ENCODE measurements around the gene KANK2. TPM values are rescaled to one million over a fixed set of nuclear protein-coding genes. Genes with fewer than 3 reads are reported as not detected.
"Not testable (repeated sequence)": the region's sequence is repeated elsewhere in the genome, so short reads cannot be mapped to it uniquely, and the experiment has no call there.

KANK2 gene
- total and polyA plus RNA-seq, 2 of the 8 experiments (the other 6 are each of a cell fraction or from before 2014, with no cell fraction given), result 25.2 to 42.3 TPM

- TF ChIP-seq EP300 (IDR thresholded peaks at IDR 0.05; ENCODE audit: borderline replicate concordance in 1 of 2, low read depth in 2 of 2, low read length in 2 of 2) (no peak), KDM4A (IDR thresholded peaks at IDR 0.05; ENCODE audit: low read depth, low read length, severe bottlenecking) (no peak), SP2 (IDR thresholded peaks at IDR 0.05; ENCODE audit: low read length) (no peak), CHD1 (IDR thresholded peaks at IDR 0.05; ENCODE audit: low read depth, low read length) (no peak), RNF2 (IDR thresholded peaks at IDR 0.05; ENCODE audit: borderline replicate concordance, low read depth, low read length, missing control alignments, poor library complexity, severe bottlenecking) (no peak), E2F6 (IDR thresholded peaks at IDR 0.05) (no peak), CHD2 (IDR thresholded peaks at IDR 0.05; ENCODE audit: low read length) (no peak), USF2 (IDR thresholded peaks at IDR 0.05; ENCODE audit: low read length) (no peak), ZNF274 (IDR thresholded peaks at IDR 0.05; ENCODE audit: borderline replicate concordance, extremely low read depth, low read length) (no peak)
Observed at GRCh38 chr19:11179716-11180297, 17.5 kb downstream of the KANK2 start (continued).

GRCh38 chr19:11179145-11179465 lies 18.2 kb downstream of the KANK2 start:
- H3K4me2 ChIP-seq (ENCODE audit: insufficient read depth in 1 of 2, low read depth in 2 of 2, low read length in 2 of 2); H2AFZ ChIP-seq (ENCODE audit: low read length): not testable (repeated sequence)

More at GRCh38 chr19:11179145-11179465, 18.2 kb downstream of the KANK2 start:
- H3K56ac ChIP-seq (replicated peaks; ENCODE audit: insufficient read length, low read depth, low read length); H3K79me1 ChIP-seq (ENCODE audit: low read depth, low read length); H3K4ac ChIP-seq (replicated peaks; ENCODE audit: insufficient read length, low read depth, low read length); H3K9me3 ChIP-seq (ENCODE audit: insufficient read depth in 2 of 2, low read depth in 1 of 2, low read length in 1 of 2); H4K5ac ChIP-seq (ENCODE audit: insufficient read length, low read depth, low read length); H2BK120ac ChIP-seq (replicated peaks; ENCODE audit: low read depth, low read length); H3K27me3 ChIP-seq (replicated peaks in 1 of 4; ENCODE audit: control insufficient read depth in 3 of 4, extremely low read depth in 1 of 4, insufficient read depth in 3 of 4, low read length in 3 of 4); H4K91ac ChIP-seq (replicated peaks; ENCODE audit: insufficient read length, low read length); H2AK5ac ChIP-seq (ENCODE audit: low read depth, low read length); H3K18ac ChIP-seq (ENCODE audit: extremely low read depth, low read length); H2BK20ac ChIP-seq (ENCODE audit: low read length); H2BK15ac ChIP-seq (ENCODE audit: low read length); H3K4me1 ChIP-seq (replicated peaks in 1 of 4; ENCODE audit: control insufficient read depth in 3 of 4, insufficient read depth in 4 of 4, low read length in 3 of 4); H3K23me2 ChIP-seq (ENCODE audit: low read depth, low read length); H3K27ac ChIP-seq (ENCODE audit: low read depth, low read length); H3K9ac ChIP-seq (replicated peaks in 1 of 4; ENCODE audit: extremely low read depth in 1 of 4, low read depth in 3 of 4, low read length in 3 of 4); H3K14ac ChIP-seq (ENCODE audit: insufficient read length); H3K79me2 ChIP-seq (ENCODE audit: control insufficient read depth in 1 of 2, insufficient read depth in 2 of 2, low read length in 2 of 2); DNase-seq (ENCODE audit: low read depth in 1 of 2, low spot score in 2 of 2); H4K8ac ChIP-seq (ENCODE audit: extremely low read depth, insufficient read depth, low read length); H3K4me3 ChIP-seq (ENCODE audit: extremely low read depth in 1 of 4, insufficient read depth in 2 of 4, low read depth in 3 of 4, low read length in 4 of 4); FAIRE-seq; H2BK5ac ChIP-seq (ENCODE audit: low read depth, low read length); H4K20me1 ChIP-seq (replicated peaks in 1 of 2; ENCODE audit: control insufficient read depth in 1 of 2, insufficient read depth in 2 of 2, low read length in 2 of 2); H2BK12ac ChIP-seq (ENCODE audit: low read depth, low read length); H3K23ac ChIP-seq (ENCODE audit: insufficient read length): not testable (repeated sequence)
- 94% methylated on average over 9 of the region's 9 CpGs; no CpG with 5 or more reads in 1 of the 2 experiments for WGBS, 2 experiments (ENCODE audit: extremely low coverage in 1 of 2, insufficient coverage in 1 of 2, insufficient read length in 1 of 2, insufficient replicate concordance in 2 of 2, low coverage in 1 of 2, low lambda C conversion rate in 2 of 2, missing lambda C conversion rate in 1 of 2)
- POLR2A ChIA-PET (ENCODE audit: partially characterized antibody), result interaction anchor here (0.7 to 1.2 kb wide), 3 partner anchors 12 to 19 kb away, joined by 3 read pairs; no protein-coding TSS in a partner anchor
- H3K36me3 ChIP-seq (ENCODE audit: control insufficient read depth in 2 of 4, insufficient read depth in 4 of 4, low read length in 3 of 4), result peaks cover 0 to 15% (median 8%) of the 10 kb centered on the region in 4 experiments; a peak in 6 of 8 replicates
- CTCF ChIA-PET (ENCODE audit: partially characterized antibody), result interaction anchor here (0.6 kb wide), 1 partner anchor 16 kb away, joined by 3 read pairs; no protein-coding TSS in a partner anchor

Measured in H1 (cell line).